HG03520 (cell line): ENCODE measurements around the gene ISY1.
"Not testable (repeated sequence)": the region's sequence is repeated elsewhere in the genome, so short reads cannot be mapped to it uniquely, and the experiment has no call there.

ENCODE experiments used
- ATAC-seq: cut with Tn5 transposase; IDR thresholded peaks from one replicate; pipeline ENCODE4 v1.9.1; 2021; ENCODE audit warnings: mild to moderate bottlenecking, moderate library complexity; ENCODE audit not compliant: unreplicated experiment

Gene ISY1

DNA sequence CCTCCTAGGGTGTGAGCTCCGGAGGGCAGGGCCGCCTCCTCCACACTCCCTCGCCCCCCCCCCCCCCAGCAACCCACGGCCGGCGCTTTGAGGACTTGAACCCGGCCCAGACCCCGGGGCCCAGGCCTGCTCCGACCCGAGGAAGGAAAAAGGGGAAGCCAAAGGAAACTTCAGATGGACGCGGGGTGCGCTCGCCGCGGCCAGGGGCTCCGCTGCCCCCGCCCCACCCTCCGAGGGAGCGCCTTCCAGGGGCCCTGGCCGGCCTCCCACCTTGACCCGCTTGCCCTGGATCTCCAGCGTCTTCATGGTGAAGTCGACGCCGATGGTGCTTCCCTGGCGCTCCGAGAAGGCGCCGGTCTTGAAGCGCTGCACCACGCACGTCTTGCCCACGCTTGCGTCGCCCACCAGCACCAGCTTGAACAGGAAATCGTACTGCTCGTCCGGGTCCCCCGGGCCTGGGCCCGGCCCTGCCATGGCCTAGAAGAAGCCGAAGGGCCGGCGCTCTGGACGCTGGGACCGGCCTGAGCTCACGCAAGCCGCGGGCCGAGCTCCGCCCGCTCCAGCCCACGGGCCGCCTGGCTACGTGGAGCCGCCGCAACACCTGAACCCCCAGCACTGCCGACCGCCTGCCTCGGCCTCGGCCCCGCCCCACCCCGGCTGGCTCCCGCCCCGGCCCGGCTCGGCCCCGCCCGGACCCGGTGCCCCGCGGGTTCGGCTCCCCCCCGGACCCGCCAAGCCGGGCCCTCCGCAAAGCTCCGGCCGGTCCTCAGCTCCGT lies 39.7 kb downstream of the ISY1 start:
- ATAC-seq, result peak; percentile 18

DNA sequence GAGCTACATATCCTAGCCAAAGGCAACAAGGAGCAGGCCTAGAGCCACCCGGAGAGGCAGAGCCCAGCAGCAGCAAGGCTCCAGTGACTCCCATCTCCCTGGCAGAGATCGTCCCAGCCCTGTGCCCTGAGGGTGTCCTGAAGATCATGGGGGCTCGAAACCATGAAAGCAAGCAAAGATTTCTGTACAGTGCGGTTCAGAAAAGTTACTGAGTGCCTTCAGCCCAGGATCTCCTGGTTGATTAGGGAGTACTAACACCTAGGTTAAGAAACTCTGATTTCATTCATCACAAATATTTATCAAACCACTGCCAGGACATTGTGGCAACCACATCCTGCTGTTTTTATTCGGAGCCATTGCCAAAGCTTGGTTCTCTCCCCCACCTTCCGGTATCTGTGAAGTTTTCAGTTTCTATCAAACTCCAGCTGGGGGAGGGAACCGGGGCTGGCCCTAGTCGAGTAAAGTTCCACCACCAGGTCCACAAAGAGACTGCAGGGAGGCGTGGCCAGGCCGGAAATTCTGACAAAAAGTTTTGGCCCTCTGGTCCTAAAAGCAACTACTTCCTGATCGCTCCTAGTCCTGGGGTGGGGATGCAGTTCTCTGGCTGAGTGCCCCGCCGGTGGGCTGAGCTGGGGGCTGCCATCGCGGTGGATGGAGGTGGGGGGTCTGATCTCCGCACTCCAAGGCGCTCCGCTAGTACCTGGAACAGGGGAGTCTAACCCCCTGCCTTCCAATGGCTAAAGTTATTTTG lies 40.4 kb downstream of the ISY1 start:
- ATAC-seq, result peak; percentile 54

GRCh38 chr3:129119365-129120100 lies 41.3 kb downstream of the ISY1 start:
- no peak for ATAC-seq

GRCh38 chr3:129118745-129119144 lies 42.1 kb downstream of the ISY1 start:
- ATAC-seq, result no peak

DNA sequence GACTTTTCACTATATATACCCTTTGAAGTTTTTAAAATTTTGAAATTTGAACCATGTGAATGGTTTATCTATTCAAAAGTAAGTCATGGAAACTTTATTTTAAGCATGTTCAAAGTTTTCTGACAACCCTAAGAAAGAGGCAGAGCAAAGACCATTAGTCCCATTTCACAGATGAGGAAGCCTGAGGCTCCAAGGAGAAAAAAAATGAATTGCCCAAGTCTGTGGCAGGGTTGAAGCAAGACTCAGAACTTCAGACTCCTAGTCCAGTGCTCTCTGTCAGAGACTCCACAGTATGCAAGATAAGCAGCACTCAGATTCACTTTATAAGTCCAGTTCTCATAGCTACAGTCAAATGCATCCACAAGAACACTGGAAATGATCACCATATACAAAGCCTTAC lies 43.7 kb downstream of the ISY1 start:
- no peak for ATAC-seq

DNA sequence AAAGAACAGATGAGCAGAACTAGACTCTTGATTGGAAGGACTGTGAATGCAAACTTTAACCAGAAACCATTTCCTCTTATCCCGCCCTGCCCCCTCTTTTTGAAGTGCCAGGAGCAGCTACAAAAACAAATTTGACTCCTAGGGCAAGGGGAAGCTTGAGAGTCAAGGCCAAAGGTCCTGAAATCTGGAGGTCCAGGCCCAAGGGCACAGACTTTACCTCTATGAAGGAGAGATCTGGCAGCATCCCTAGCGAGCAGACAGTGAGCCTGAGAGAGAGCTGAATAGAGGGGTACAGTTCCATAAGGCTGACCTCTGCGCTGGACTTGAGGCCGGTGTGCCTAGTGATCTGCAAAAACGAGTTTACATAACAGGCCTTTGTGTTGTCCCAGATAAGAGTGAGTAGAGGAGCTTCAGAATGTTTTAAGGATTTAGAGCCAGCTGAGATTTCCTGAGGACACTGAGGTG lies 44.3 kb downstream of the ISY1 start:
- ATAC-seq, result no peak

- ATAC-seq, result no peak
Observed at GRCh38 chr3:129114455-129114854, 46.4 kb downstream of the ISY1 start.

GRCh38 chr3:129112308-129113052 lies 48.4 kb downstream of the ISY1 start:
- ATAC-seq, result no peak

DNA sequence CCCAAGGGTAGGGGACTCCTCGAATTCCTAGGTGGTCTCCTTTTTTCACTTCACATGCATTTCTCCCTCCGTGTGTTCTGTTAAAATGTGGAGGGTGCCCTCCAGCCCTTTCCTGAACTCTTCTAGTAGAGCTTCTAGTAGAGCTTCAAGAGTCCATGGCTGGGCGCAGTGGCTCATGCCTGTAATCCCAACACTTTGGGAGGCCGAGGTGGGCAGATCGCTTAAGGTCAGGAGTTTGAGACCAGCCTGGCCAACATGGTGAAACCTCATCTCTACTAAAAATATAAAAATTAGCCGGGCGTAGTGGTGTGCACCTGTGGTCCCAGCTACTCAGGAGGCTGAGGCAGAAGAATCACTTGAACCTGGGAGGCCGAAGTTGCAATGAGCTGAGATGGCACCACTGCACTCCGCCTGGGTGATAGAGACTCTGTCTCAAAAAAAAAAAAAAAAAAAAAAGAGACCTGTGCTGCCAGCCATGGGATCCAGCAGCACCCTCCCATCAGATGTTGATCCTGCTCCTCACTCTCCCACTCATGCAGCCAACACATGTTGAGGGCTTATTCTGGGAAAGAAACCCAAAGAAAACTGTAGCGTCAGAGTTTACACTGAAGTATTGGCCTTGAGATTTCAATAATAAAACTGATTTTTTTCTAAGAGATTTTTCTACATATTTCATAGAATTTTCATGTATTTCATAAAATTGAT lies 49.6 kb downstream of the ISY1 start:
- ATAC-seq, result not testable (repeated sequence)

DNA sequence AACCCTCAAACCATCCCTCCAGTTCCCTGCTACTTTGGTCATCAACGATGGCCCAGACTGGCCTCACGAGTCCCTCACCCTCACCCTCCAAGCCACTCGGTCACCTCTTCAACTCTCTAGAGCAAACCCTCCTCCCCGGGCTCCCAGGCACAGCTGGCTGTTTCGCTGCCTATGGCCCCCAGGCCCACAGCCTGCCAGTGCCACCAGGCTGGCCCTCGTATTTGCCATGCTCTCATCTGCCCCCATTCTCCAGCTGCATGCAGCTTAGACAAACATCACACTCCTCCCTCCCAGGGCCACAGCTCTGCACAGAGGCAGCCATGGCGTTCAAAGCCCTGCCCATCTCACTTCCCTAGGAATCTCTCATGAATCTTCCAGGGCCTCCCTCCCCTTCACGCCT lies 53.1 kb downstream of the ISY1 start:
- no peak for ATAC-seq

DNA sequence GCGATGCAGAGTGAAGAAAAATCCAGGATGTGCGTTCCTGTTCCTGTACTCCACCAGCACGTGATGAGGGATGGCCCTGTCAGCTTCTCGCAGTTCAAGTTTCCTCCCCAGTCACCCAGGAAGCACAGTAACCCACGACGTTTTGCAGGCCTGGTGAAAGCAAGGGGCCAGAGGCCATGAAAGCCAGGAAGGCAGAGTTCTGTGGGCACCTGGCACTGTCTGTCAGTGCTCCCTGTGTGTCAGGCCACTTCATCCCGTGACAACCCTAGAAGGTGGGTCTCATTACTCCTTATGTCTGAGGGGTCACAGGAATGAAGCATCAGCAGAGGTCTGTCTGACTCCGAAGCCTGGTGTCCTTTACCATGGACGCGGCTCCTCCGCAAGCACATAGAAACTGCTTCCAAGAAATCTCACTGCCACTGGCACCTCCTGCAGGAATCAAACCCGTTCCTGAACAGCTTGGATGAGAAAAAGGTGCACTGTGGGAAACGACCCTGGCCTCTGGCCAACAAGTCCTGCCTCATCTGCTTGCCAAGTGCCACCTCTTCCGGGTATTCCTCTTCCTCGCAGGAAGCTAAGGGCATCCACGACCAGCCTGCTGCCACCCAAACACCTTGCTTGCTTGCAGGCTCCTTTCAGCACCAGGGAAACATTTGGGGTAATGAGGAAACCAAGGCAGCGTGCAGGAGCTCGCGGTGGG lies 53.8 kb downstream of the ISY1 start:
- no peak for ATAC-seq

DNA sequence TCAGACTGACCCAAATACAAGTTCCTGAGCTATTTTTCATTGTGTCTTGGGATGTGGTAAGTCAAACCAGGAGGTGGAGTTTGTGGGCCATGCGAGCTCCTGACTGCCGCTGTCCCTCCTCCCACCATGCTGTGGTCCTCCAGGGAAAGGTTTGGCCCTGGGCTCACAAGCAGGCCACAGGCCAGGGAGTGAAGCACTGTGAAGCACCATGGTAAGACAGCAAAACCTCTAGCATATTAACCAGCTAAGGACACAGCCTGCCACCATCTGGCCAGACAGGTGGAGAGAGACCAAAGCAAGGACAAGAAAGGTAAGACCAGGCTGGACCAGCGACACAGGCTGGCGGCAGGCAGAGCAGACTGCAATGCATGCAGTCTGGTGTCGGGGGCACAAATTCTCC lies 54.5 kb downstream of the ISY1 start:
- ATAC-seq, result no peak

DNA sequence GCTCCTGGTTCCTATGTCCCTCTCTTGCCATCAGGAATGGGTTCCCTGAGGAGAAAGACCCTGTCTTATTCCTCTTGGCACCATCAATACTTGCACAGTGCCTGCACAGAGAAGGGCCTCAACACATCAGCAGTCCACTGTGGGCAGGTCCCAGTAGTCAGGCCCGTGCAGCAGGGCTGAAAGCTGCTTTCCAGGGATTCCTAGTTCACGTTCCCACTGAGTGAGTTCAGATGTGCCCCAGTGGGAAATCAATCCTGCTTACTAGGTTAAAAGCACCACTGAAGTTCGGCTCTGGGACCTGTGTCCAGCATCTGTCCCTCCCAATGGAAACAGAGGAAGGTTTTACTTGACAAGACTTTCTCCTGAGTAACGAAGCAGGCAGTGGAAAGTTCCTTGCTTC lies 55.0 kb downstream of the ISY1 start:
- ATAC-seq, result no peak

DNA sequence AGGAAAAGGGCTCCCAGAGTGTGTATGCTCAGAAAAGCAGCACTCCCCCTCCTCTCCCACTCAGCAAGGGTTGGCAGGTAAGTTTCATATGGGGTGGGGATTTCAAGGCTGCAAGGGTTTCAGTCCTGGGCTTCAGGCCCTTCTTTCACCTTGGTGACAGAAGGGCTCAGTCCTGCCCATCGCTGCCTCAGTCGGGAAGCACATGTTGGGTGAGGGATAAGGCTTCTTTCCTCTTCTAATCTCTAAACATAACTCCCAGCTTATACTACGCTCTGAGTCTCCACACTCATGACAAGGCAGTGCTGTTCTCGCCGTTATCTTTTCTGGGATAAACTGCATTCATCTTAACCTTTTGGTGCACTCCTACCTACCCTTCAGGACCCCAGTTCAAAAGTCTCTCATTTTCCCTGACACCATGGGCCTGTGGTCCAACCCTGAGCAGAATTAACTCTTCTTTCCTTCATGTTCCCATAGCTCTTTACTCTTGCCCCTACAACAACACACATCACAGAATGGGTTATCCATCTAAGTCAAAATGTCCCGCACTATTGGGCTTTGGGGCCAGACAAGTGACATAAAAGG lies 56.3 kb downstream of the ISY1 start:
- ATAC-seq, result no peak

DNA sequence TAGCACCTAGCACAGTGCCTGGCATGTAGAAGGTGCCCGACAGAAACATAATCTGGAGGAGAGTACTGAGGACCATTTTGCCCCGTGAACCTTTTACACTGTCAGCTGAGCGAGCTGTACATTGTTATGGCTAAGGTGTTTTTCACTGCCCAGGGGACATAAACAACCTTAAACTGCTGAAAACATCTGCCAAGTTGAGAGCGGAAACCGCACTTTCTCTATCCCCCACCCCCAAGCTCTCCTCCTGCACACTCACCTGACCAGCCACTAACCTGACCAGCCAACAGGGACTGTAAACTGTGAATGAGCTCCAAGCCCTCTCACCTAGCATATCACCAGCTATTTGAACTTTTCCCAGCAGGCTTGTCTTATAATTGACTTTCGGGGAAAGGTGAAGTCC lies 56.8 kb downstream of the ISY1 start:
- ATAC-seq, result no peak

GRCh38 chr3:129103296-129103695 lies 57.6 kb downstream of the ISY1 start:
- ATAC-seq, result no peak

DNA sequence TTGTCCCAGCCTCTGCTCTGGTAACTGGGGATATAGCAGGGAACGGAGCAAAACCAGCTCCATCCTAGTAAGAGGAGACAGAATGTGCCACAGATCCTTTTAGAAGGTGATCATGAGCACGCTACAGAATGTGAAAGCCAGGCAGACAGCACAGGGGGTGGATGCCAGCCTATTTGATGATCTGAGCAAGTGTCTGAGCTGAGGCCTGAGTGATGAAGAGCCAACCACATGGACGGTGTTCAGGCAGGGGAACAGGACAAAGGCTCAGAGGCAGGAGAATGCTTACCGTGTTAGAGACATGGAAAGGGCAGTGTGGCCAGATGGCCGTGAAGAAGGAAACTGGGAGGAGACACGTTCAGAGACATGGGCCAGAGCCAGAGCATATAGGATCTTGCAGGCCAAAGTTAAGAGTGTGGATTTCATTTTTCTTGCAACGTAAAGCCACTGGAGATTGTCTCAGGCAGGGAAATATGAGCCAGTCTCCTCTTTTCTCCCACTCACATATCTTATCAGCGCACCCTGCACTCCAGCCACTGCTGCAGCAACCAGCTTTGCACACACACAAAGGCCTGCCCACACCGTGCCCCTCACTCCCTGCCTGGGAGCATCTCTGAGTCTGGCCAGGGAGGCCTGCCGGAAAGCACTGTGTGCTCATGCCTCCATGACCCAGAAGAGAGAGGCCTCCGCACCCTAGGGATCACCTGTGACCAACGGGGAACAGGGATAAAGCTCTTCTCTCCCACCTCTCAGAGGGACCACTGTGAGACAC lies 59.3 kb downstream of the ISY1 start:
- ATAC-seq, result no peak

DNA sequence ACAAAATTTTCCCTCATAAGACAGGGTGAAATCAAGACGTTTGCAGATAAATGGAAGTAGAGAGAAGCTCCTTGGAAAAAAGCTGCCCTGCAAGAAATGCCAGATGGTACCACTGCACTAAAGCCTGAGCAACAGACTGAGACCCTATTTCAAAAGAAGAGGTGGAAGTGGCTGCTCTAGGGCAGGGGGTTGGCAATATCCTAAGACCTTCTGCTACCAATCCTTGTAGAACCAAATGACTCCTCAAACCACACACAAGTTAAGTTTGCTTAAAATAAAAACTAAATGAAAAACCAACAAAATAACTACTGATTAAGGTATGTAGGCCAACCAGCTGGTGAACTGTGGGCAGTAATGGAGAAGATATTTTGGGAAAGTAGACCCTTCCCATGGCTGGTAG lies 60.6 kb downstream of the ISY1 start:
- ATAC-seq, result no peak

GRCh38 chr3:129095285-129095684 lies 65.6 kb downstream of the ISY1 start:
- no peak for ATAC-seq
